Fibroblast of skin of left biceps (primary cell): ENCODE measurements around the gene INTS7.
"Not testable (repeated sequence)": the region's sequence is repeated elsewhere in the genome, so short reads cannot be mapped to it uniquely, and the experiment has no call there.

ENCODE experiments used
- DNase-seq, 2 experiments: peaks; one replicate each; pipeline ENCODE4 v3.0.0-alpha.2; 2013; ENCODE audit warnings: low read depth in 2 of 2

INTS7 gene

DNA sequence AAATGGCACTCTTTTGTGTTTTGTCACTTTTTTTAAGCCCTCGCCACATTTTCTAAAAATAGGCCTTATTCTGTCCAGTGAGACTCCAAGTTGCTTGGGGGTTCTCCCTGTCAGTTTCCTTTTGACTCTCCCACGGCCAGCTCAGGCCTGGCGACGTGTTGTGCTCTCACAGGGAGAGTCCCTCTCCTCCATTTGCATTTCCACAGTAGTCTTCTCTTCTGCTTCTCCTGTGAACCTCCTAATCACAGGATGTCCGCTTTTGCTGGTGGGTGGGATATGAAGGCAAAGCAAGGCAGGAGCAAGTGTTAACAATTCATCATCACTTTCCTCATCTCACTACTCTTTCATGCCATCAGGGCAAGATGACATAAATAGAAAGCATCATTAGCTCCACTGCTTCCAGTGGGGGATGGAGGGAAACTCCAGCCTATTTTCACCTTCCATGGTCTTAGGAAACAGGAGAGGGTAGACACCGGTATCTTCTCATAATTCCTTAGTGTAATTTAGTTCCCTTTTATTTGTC, 99.8 kb downstream of the INTS7 start:
- DNase-seq: no peak

DNA sequence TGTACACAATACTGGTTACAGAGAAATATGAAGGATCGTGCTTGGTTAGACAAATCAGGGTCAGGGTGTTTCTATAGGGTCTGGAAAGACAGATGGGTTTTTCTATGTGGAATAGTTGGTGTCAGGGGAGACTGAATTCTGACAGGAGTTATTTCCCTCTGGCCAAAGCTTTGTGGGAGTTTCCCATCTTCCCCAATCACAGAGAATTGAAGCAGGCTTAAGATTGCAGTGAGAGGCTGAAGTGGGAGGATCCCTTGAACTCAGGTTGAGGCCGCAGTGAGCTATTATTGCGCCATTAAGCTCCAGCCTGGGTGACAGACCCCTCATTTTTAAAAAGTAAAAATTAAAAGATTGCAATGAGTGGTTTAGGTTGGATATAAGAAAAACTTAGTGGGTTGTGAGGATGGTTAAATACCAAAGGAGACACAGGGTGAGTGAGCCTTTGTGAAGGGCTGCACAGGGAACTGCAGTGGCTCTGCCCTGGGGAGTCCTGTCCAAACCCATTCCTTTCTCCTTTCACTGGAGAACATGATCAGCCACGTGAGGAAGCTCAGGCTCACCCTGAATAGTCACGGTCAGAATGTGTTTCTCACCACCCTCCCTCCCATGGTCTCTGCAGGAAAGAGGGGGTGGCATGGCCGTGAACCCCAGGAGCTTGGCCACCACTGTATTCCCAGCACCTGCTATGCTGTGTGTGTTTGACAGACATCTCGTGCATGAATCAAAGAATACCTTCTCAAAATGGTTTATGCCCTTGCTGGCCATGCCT, 101.2 kb downstream of the INTS7 start:
- DNase-seq: no peak

GRCh38 chr1:211932933-211933254, 102.5 kb downstream of the INTS7 start:
- no peak for DNase-seq

GRCh38 chr1:211932231-211932932, 103.0 kb downstream of the INTS7 start:
- DNase-seq: no peak

DNA sequence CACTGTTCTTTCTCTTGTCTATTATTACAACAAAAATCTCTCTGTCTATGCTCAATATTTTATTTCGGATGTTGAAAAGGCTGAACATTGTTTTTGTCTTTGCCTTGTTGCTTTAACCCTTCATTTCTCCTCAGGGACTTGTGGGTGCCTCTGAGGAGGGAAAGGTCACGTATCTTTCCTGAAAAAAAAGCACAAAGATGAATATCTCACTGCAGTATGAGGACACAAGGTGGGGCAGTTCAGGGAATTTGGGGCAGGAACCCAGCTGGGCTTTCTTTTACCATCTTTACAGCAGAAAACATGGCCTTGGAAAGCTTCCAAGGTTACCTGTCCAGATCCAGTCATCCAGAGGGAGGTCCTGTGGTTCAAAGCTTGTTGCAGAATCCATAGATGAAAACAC, 105.7 kb downstream of the INTS7 start:
- DNase-seq: no peak

GRCh38 chr1:211928993-211929637, 106.2 kb downstream of the INTS7 start:
- no peak for DNase-seq

DNA sequence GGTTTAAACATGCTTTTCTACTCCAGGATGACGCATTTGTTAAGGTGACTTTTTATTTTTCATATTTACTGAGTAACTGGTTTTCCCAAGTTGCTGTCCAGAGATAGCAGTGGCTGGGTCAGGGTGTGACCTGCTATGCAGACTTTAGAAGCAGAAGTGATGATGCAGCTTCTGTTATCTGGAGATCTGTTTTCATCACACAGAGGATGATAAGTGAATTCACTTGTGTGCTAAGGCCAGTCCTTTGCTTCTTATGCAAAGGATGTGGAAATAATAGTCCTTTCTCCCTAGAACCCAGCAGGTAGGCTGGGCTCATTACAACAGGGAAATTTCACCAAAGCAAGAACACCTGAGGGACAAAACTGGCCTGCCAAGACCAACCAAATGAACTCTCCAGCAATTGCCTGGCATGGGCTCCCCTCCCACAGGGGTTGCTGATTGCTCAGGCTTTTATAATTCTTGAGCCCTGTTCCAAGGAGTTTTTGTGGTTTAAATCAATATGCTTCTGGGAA, 107.0 kb downstream of the INTS7 start:
- no peak for DNase-seq

DNA sequence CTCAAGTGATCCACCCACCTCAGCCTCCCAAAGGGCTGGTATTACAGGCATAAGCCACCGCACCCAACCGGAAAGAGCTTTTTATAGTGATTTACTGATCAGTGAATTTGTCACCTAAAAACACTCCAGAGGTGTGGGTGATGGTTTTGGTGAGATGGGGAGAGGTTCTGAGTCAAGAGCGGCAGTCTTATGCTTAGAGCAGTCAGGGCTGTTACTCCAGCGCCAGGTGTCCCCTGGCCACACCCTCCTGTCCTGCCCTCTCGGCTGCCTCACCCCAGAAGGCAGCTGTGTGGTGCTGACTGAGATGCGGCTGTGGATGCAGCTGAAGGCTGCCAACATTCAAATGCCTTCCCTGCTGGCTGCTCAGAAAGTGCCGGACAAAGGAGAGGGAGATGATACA, 110.3 kb downstream of the INTS7 start:
- no peak for DNase-seq

GRCh38 chr1:211924256-211924655, 111.1 kb downstream of the INTS7 start:
- no peak for DNase-seq

GRCh38 chr1:211923095-211923494, 112.3 kb downstream of the INTS7 start:
- no peak for DNase-seq

DNA sequence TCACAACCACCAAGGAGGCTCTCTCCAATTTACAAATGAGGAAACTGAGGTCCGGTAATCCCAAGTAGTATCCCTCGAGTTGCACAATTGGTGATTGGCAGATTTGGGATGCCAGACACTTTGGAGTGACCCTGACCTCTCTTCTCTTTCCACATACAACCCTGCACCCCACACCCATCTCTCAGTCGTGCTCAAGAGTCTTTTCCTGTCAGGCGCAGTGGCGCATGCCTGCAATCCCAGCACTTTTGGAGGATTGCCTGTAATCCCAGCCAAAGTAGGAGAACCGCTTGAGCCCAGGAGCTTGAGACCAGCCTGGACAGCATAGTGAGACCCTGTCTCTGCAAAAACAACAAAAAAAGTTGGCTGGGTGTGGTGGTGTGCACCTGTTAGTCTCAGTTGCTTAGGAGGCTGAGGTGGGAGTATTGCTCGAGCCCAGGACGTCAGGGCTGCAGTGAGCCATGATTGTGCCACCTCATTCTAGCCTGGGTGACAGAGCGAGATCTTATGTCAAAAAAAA, 113.7 kb downstream of the INTS7 start:
- DNase-seq: no peak

GRCh38 chr1:211920602-211921226, 114.6 kb downstream of the INTS7 start:
- no peak for DNase-seq

DNA sequence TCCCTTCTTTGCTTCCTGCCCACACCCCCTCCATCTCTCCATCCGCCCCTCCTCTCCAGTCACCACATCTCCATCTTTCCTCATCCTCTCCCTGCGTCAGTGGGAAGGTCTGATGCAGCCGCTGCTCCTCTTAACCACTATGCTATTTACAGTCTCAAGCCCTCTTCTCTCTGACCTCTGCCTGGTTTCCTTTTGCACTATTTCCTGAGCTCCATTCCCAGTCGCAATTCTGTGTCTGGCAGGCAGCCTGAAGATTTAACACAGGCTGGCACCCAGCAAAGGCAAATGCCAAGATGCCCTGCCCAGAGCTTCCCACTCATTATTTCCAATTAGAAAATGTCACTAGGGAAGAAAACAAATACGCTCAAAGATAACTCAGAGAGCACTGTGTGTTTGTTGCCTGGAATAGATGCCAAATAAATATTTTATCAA, 115.2 kb downstream of the INTS7 start:
- no peak for DNase-seq

GRCh38 chr1:211918843-211919414, 116.4 kb downstream of the INTS7 start:
- no peak for DNase-seq

DNA sequence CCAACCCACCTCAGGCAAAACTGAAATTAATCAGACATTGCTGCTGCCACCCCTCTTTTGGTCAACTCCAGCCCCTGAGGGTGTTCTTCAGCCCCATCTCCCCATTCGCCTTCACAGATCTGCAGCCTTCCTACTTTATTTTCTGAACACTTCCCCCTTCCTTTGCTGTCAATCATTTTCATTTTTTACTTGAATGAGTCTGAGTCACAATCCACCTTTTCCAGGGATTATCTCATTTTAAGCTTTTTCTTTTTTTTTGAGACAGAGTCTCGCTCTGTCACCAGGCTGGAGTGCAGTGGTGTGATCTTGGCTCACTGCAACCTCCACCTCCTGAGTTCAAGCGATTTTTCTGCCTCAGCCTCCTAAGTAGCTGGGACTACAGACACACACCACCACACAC, 118.9 kb downstream of the INTS7 start:
- not testable (repeated sequence) for DNase-seq

DNA sequence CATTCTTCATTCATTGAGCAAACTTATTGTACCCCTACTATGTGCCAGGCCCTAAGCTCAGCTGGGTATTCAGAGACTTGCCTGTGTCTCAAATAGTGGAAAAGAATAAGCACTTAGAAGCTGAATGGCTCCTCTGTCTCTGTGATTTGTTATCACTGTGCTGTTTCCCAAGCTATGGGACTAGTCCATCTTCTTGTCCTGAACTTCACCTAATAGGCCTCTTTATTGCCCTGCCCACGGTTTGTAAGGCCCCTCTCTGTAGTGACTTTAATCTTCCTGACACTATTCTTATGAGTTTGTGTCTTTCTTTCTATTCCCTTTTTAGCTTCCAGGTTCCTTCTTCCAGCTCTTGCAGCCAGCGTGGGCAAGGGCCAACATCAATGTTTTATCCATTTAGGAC, 119.4 kb downstream of the INTS7 start:
- DNase-seq: no peak

DNA sequence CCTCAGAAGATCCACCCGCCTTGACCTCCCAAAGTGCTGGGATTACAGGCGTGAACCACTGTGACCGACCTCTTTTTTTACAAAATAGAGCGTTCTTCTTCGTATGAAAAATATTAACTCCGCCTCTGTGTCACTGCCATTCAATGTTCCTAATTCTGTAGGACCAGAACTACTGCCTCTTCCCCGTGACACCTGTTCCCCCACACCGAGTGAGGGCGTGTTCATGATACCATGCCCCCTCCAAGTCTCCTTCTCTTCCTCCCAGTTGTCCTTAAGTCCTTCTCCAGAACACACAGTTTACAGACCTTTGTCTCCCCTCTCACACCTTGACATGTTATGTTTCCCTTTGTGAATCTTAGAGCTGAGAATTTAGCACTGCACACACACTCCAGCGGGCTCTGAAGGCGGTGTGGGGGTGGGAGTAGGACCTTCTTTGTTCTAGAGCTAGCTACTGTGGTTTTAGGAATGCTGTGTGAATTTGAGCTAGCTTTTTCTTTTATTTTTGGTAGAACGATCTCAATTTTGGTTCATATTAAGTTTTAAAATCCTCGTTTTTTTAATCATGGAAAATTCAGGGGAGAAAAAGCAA, 122.4 kb downstream of the INTS7 start:
- DNase-seq: no peak

GRCh38 chr1:211912038-211912437, 123.3 kb downstream of the INTS7 start:
- no peak for DNase-seq

DNA sequence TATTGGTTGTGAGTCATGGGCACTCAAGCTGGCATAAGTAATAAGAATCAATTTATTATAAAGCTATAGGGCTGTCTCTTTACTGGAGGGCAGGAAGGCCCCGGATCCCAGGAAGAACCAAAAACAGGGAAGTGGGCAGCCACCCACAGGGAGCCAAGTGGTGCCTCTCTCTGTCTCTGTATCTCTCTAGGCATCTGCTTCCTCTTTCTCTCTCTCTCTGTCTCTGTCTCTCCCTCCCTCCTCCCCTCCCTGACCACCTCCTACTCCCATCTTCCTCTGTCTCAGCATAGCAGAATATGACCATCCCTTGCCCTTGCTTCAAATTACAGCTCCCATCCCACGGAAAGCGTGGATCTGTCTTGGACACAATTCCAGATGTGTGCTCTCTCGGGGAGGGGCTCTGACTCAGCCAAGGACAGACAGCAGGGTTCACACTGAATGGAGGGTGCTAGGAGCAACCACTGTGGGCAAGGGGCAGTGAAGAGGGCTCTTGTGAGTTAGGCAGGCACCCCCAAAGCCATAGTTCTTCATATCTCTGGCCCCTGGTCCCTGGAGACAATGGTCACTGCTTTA, 124.4 kb downstream of the INTS7 start:
- DNase-seq: no peak

GRCh38 chr1:211910113-211910884, 125.1 kb downstream of the INTS7 start:
- no peak for DNase-seq
